ENCODE measurements around the gene ZNF12.

The ZNF12 gene

GRCh38 chr7:6644728-6645127 lies 62.0 kb downstream of the ZNF12 start:
- DNase-seq = no peak

- DNase-seq = no peak
Observed at GRCh38 chr7:6643915-6644625, 62.7 kb downstream of the ZNF12 start.

GRCh38 chr7:6642861-6643640 lies 63.7 kb downstream of the ZNF12 start:
- DNase-seq = no peak

GRCh38 chr7:6642239-6642839 lies 64.4 kb downstream of the ZNF12 start:
- DNase-seq = no peak

GRCh38 chr7:6641305-6642035 lies 65.3 kb downstream of the ZNF12 start:
- DNase-seq = no peak

GRCh38 chr7:6640246-6640721 lies 66.5 kb downstream of the ZNF12 start:
- no peak for DNase-seq

GRCh38 chr7:6639627-6640026 lies 67.1 kb downstream of the ZNF12 start:
- no peak for DNase-seq

GRCh38 chr7:6639032-6639431 lies 67.7 kb downstream of the ZNF12 start:
- DNase-seq = no peak
